Measurements from ENCODE around the gene ERBB3.
A peak's percentile ranks its signal among the peaks of the same experiment; 100 is the strongest.

ERBB3 gene

GRCh38 chr12:56103066-56103711 lies 23.2 kb downstream of the ERBB3 start:
- no peak for DNase-seq (ENCODE audit: insufficient read length, low spot score)
- FAIRE-seq = no peak
- no peak for TF ChIP-seq CTCF (IDR thresholded peaks at IDR 0.05; ENCODE audit: insufficient read depth, missing control alignments)

- DNase-seq (ENCODE audit: insufficient read length, low spot score) (no peak), FAIRE-seq (no peak)
- no peak for TF ChIP-seq CTCF (IDR thresholded peaks at IDR 0.05; ENCODE audit: insufficient read depth, missing control alignments)
Observed at GRCh38 chr12:56103823-56104108, 23.8 kb downstream of the ERBB3 start.

DNA sequence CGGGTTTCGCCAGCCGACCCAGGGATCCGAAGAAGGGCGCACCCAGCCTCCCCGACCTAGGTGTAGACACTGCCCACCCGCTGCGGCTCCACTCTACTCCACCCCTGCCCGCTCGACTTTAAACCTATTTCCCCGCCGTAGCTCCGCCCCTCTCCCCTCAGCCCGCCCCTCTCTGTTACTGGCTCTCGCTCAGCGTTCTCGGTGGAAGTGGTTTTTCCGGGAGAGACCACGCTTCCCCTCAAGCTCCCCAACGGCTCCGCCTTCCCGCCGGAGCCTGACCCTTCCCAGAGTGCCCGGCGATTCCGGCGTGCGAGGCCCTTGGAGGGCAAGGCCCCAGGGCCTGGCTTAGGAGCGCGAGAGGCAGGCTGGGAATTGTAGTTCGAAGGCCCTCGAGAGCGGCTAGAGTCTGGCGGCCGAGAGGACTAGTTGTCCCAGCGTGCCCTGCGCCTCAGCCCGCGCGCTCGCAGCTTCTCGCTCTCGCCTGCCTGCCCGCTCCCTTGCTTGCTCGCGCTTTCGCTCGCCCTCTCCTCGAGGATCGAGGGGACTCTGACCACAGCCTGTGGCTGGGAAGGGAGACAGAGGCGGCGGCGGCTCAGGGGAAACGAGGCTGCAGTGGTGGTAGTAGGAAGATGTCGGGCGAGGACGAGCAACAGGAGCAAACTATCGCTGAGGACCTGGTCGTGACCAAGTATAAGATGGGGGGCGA lies 24.3 kb downstream of the ERBB3 start, which contains the start of gene PA2G4:
PA2G4 (plus strand) TSS at position 451 of the 706 bp plus-strand sequence; CDS start at position 630, 179 bp downstream.
- no peak for FAIRE-seq
- no peak for TF ChIP-seq CTCF (IDR thresholded peaks at IDR 0.05; ENCODE audit: insufficient read depth, missing control alignments)
- DNase-seq (ENCODE audit: insufficient read length, low spot score) = peak; percentile 80

DNA sequence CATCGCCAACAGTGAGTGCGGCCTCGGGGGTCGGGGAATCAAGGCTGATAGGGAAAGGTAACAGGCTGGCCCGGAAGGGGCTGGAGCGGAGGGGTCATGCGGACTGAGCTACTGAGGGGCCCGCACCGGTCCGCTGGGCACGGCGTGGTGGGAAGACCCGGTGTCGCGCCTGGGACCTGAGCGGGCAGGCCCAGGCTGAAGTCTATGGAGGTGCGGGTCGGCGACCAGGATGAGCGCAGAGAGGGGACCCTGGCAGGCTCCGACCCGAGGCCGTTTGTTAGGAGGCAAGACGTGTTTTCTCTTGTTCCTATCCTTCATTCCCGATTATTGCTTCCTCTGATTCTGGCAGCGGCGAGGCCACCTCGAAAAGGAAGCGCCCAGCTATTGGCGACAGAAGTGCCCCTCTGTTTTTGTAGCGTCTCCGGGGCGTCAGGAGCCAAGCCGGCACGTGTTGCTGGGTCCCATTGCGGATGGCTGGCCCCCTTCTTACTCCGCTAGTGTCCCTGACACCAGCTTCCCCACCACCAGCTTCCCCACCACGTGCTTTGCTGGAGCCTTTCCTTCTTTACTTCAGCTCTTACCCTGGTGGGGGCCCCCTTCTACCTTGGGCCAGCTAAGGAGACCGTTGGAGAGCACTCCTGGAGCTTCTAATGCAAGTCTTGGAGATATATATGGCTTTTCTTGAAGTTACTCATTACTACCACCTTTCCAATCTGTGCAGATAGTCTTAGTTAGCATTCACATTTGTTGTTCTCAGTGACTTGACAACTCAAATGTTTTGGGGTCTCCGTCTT lies 25.0 kb downstream of the ERBB3 start:
- FAIRE-seq = no peak
- no peak for TF ChIP-seq CTCF (IDR thresholded peaks at IDR 0.05; ENCODE audit: insufficient read depth, missing control alignments)
- no peak for DNase-seq (ENCODE audit: insufficient read length, low spot score)

DNA sequence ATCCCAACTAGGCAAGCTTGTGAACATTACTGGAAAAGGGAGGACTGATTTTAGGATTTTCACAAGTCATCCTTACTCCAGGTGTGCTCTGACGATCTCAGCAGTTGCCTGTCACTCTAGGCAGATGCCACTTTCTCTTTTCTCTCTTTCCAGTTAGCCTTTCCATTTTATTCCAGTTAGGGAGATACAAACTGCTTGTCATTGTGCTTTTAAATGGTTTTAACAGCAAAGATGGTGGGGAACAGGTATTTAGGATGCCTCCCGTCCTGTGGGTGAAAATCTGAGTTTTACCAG lies 25.6 kb downstream of the ERBB3 start:
- DNase-seq (ENCODE audit: insufficient read length, low spot score) (no peak), FAIRE-seq (no peak)
- no peak for TF ChIP-seq CTCF (IDR thresholded peaks at IDR 0.05; ENCODE audit: insufficient read depth, missing control alignments)

DNA sequence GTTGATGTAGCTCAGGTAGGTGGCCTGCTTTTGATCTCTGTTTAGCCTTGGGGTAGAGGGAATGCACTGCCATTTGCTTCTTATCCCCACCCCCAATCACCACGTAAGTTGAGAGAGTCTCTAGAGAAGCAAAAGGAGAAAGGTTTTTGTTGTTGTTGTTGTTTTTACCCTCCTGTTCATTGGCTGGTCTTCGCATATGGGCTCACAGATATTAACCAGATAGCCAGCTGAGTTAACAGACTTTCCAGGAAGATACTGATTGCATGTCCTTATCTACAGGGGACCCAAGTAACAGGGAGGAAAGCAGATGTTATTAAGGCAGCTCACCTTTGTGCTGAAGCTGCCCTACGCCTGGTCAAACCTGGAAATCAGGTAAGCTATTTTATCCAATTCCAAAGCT lies 27.3 kb downstream of the ERBB3 start:
- DNase-seq (ENCODE audit: insufficient read length, low spot score) (no peak), FAIRE-seq (no peak)
- no peak for TF ChIP-seq CTCF (IDR thresholded peaks at IDR 0.05; ENCODE audit: insufficient read depth, missing control alignments)

- DNase-seq (ENCODE audit: insufficient read length, low spot score) = no peak
- no peak for FAIRE-seq
- no peak for TF ChIP-seq CTCF (IDR thresholded peaks at IDR 0.05; ENCODE audit: insufficient read depth, missing control alignments)
Observed at GRCh38 chr12:56110571-56110970, 30.6 kb downstream of the ERBB3 start.
